HCT116 (cell line): Measurements from ENCODE around the gene SEMA7A.

Experiments used
- CTCF ChIP-seq, 3 experiments: fragments of 200-600 bp in 1 of 3; sonication (generic) in 1 of 3; IDR thresholded peaks in 2 of 3; conservative IDR thresholded peaks in 1 of 3; 2 replicates each; pipeline ENCODE4 v1.5.1; 2012 to 2017; ENCODE audit warnings: low read depth in 2 of 3, low read length in 2 of 3, antibody characterized with exemption in 1 of 3, borderline replicate concordance in 1 of 3, control low read depth in 1 of 3, mild to moderate bottlenecking in 1 of 3, mixed read lengths in 1 of 3, mixed run types in 1 of 3, moderate library complexity in 1 of 3; ENCODE audit not compliant: insufficient read depth in 1 of 3
- EGR1 ChIP-seq: IDR thresholded peaks from 2 replicates; pipeline ENCODE4 v1.6.1; 2012; ENCODE audit warnings: low read depth
- ELF1 ChIP-seq: IDR thresholded peaks from 2 replicates; pipeline ENCODE4 v1.6.1; 2012; ENCODE audit warnings: low read depth, borderline replicate concordance
- EZH2 ChIP-seq: fragments of 200-600 bp; sonication (generic); IDR thresholded peaks from 2 replicates; pipeline ENCODE4 v1.6.1; 2017; ENCODE audit warnings: antibody characterized with exemption, mixed run types
- EZH2phosphoT487 ChIP-seq: fragments of 200-600 bp; IDR thresholded peaks from 2 replicates; pipeline ENCODE4 v1.6.1; 2018; ENCODE audit warnings: antibody characterized with exemption, borderline replicate concordance
- JUND ChIP-seq: IDR thresholded peaks from 2 replicates; pipeline ENCODE4 v1.6.1; 2012
- MAX ChIP-seq: IDR thresholded peaks from 2 replicates; pipeline ENCODE4 v1.6.1; 2012
- POLR2A ChIP-seq: IDR thresholded peaks from 2 replicates; pipeline ENCODE4 v1.7.0; 2011; ENCODE audit warnings: borderline replicate concordance; ENCODE audit not compliant: insufficient read depth, insufficient read length; ENCODE audit errors: extremely low read depth
- POLR2AphosphoS5 ChIP-seq: IDR thresholded peaks from 2 replicates; pipeline ENCODE4 v1.6.1; 2011; ENCODE audit warnings: mild to moderate bottlenecking, low read depth, low read length, moderate library complexity
- REST ChIP-seq: IDR thresholded peaks from 2 replicates; pipeline ENCODE4 v1.6.1; 2012; ENCODE audit warnings: low read depth
- SIN3A ChIP-seq: IDR thresholded peaks from 2 replicates; pipeline ENCODE4 v1.6.1; 2012; ENCODE audit warnings: low read depth
- SP1 ChIP-seq: IDR thresholded peaks from 2 replicates; pipeline ENCODE4 v1.6.1; 2012; ENCODE audit warnings: low read depth
- ZBTB33 ChIP-seq: IDR thresholded peaks from 2 replicates; pipeline ENCODE4 v1.6.1; 2011; ENCODE audit warnings: mild to moderate bottlenecking, low read length, moderate library complexity; ENCODE audit not compliant: insufficient replicate concordance; ENCODE audit errors: extremely low read depth

GRCh38 chr15:74460298-74460697 is 26.5 kb upstream of the SEMA7A start:
- TF ChIP-seq POLR2A, result no peak
- no peak for TF ChIP-seq CTCF (IDR thresholded peaks at IDR 0.05 in 2 of 3, conservative IDR thresholded peaks at IDR 0.05 in 1 of 3; ENCODE audit: borderline replicate concordance in 1 of 3, insufficient read depth in 1 of 3, low read depth in 2 of 3, low read length in 2 of 3)
- no peak for TF ChIP-seq EZH2phosphoT487
- no peak for TF ChIP-seq EZH2
- TF ChIP-seq ELF1, result no peak
- TF ChIP-seq EGR1, result no peak
- TF ChIP-seq REST, result no peak
- no peak for TF ChIP-seq JUND
- no peak for TF ChIP-seq SIN3A
- no peak for TF ChIP-seq SP1
- no peak for TF ChIP-seq POLR2AphosphoS5
- TF ChIP-seq ZBTB33, result no peak
- TF ChIP-seq MAX, result no peak
